HEK293 (cell line): ENCODE measurements around the gene TNFRSF4.

Source experiments
- CTCF ChIA-PET: fragments of 350-600 bp; formaldehyde crosslinking; extraction: SDS; loops from one replicate; lab custom pipeline; 2021; ENCODE audit warnings: antibody characterized with exemption; lab: Yijun Ruan, JAX
- POLR2A ChIA-PET: fragments of 300-600 bp; formaldehyde crosslinking; extraction: SDS; loops from one replicate; lab custom pipeline; 2020; ENCODE audit warnings: antibody characterized with exemption, inconsistent platforms; lab: Yijun Ruan, JAX
- H3K27ac ChIP-seq: fragments of 200-500 bp; sonication (Bioruptor generic); 2 replicates; pipeline ENCODE4 v1.5.1; 2014; ENCODE audit warnings: low read depth, low read length, control low read depth, inconsistent platforms; ENCODE audit errors: extremely low read depth
- H3K36me3 ChIP-seq, 2 experiments: fragments of 200-500 bp in 1 of 2; sonication (Bioruptor generic) in 1 of 2; 1 replicate in 1 of 2; 2 replicates in 1 of 2; pipeline ENCODE4 v1.5.1; 2014 to 2017; ENCODE audit warnings: inconsistent platforms in 2 of 2, low read length in 2 of 2; ENCODE audit not compliant: control insufficient read depth in 2 of 2, insufficient read depth in 1 of 2
- H3K4me1 ChIP-seq: fragments of 200-500 bp; sonication (Bioruptor generic); 2 replicates; pipeline ENCODE4 v1.5.1; 2014; ENCODE audit warnings: mild to moderate bottlenecking, low read length, inconsistent platforms; ENCODE audit not compliant: control insufficient read depth, insufficient read depth
- H3K4me3 ChIP-seq: 2 replicates; pipeline ENCODE4 v1.5.1; 2011; ENCODE audit warnings: low read depth, mild to moderate bottlenecking, control low read depth, low read length, moderate library complexity
- H3K9me3 ChIP-seq: fragments of 200-500 bp; sonication (Bioruptor generic); 2 replicates; pipeline ENCODE4 v1.5.1; 2014; ENCODE audit warnings: low read depth, low read length, inconsistent platforms; ENCODE audit not compliant: control insufficient read depth, insufficient read depth
- EGR2 ChIP-seq: fragments of 450-650 bp; formaldehyde crosslinking; IDR thresholded peaks from 2 replicates; pipeline ENCODE4 v1.5.1; 2016; ENCODE audit warnings: low read depth, missing biosample characterization, missing genetic modification characterization
- GLIS1 ChIP-seq: fragments of 450-650 bp; formaldehyde crosslinking; IDR thresholded peaks from 2 replicates; pipeline ENCODE4 v1.5.1; 2016; ENCODE audit warnings: missing biosample characterization, missing genetic modification characterization
- MEIS1 ChIP-seq: sonication (generic); formaldehyde crosslinking; IDR thresholded peaks from 2 replicates; pipeline ENCODE4 v1.8.1; 2022; ENCODE audit warnings: missing genetic modification reagents, mild to moderate bottlenecking, borderline replicate concordance
- SCRT2 ChIP-seq: fragments of 450-650 bp; formaldehyde crosslinking; IDR thresholded peaks from 2 replicates; pipeline ENCODE4 v1.5.1; 2016; ENCODE audit warnings: missing biosample characterization, missing genetic modification characterization
- ZBTB21 ChIP-seq: fragments of 450-650 bp; formaldehyde crosslinking; IDR thresholded peaks from 2 replicates; pipeline ENCODE4 v1.5.1; 2017; ENCODE audit warnings: missing biosample characterization, missing genetic modification characterization
- ZFHX2 ChIP-seq: fragments of 450-650 bp; formaldehyde crosslinking; conservative IDR thresholded peaks from 2 replicates; pipeline ENCODE4 v1.5.1; 2016; ENCODE audit warnings: missing biosample characterization, missing genetic modification characterization
- ZFP37 ChIP-seq: fragments of 450-650 bp; formaldehyde crosslinking; IDR thresholded peaks from 2 replicates; pipeline ENCODE4 v1.5.1; 2016; ENCODE audit warnings: missing biosample characterization, missing genetic modification characterization
- ZFP69B ChIP-seq: fragments of 450-650 bp; formaldehyde crosslinking; IDR thresholded peaks from 2 replicates; pipeline ENCODE4 v1.5.1; 2016; ENCODE audit warnings: missing biosample characterization, missing genetic modification characterization
- ZIC2 ChIP-seq: fragments of 450-650 bp; formaldehyde crosslinking; IDR thresholded peaks from 2 replicates; pipeline ENCODE4 v1.5.1; 2016; ENCODE audit warnings: missing biosample characterization, missing genetic modification characterization
- ZNF10 ChIP-seq: fragments of 450-650 bp; formaldehyde crosslinking; IDR thresholded peaks from 2 replicates; pipeline ENCODE4 v1.5.1; 2017; ENCODE audit warnings: missing biosample characterization, missing genetic modification characterization
- ZNF121 ChIP-seq: fragments of 450-650 bp; formaldehyde crosslinking; IDR thresholded peaks from 2 replicates; pipeline ENCODE4 v1.5.1; 2016; ENCODE audit warnings: missing biosample characterization, missing genetic modification characterization
- ZNF132 ChIP-seq: fragments of 450-650 bp; formaldehyde crosslinking; IDR thresholded peaks from 2 replicates; pipeline ENCODE4 v1.5.1; 2017; ENCODE audit warnings: missing biosample characterization, missing genetic modification characterization, borderline replicate concordance
- ZNF140 ChIP-seq: fragments of 450-650 bp; formaldehyde crosslinking; IDR thresholded peaks from 2 replicates; pipeline ENCODE4 v1.5.1; 2016; ENCODE audit warnings: missing biosample characterization, missing genetic modification characterization
- ZNF148 ChIP-seq: fragments of 450-650 bp; formaldehyde crosslinking; IDR thresholded peaks from 2 replicates; pipeline ENCODE4 v1.5.0; 2017; ENCODE audit warnings: missing biosample characterization, missing genetic modification characterization, borderline replicate concordance
- ZNF174 ChIP-seq: fragments of 450-650 bp; formaldehyde crosslinking; IDR thresholded peaks from 2 replicates; pipeline ENCODE4 v1.5.0; 2017; ENCODE audit warnings: missing biosample characterization, mild to moderate bottlenecking, missing genetic modification characterization
- ZNF184 ChIP-seq: fragments of 450-650 bp; IDR thresholded peaks from 2 replicates; pipeline ENCODE4 v1.5.1; 2018; ENCODE audit warnings: missing biosample characterization, mild to moderate bottlenecking, missing genetic modification characterization
- ZNF280C ChIP-seq: fragments of 450-650 bp; formaldehyde crosslinking; IDR thresholded peaks from 2 replicates; pipeline ENCODE4 v1.5.1; 2016; ENCODE audit warnings: missing biosample characterization, missing genetic modification characterization
- ZNF391 ChIP-seq: fragments of 450-650 bp; formaldehyde crosslinking; IDR thresholded peaks from 2 replicates; pipeline ENCODE4 v1.5.1; 2016; ENCODE audit warnings: low read depth, missing biosample characterization, missing genetic modification characterization, borderline replicate concordance
- ZNF398 ChIP-seq: fragments of 450-650 bp; formaldehyde crosslinking; IDR thresholded peaks from 2 replicates; pipeline ENCODE4 v1.5.1; 2017; ENCODE audit warnings: missing biosample characterization, missing genetic modification characterization
- ZNF501 ChIP-seq: fragments of 450-650 bp; formaldehyde crosslinking; IDR thresholded peaks from 2 replicates; pipeline ENCODE4 v1.5.1; 2016; ENCODE audit warnings: missing biosample characterization, missing genetic modification characterization
- ZNF555 ChIP-seq: fragments of 450-650 bp; formaldehyde crosslinking; conservative IDR thresholded peaks from 2 replicates; pipeline ENCODE4 v1.5.1; 2017; ENCODE audit warnings: missing biosample characterization, mild to moderate bottlenecking, missing genetic modification characterization, inconsistent platforms
- ZNF571 ChIP-seq: fragments of 450-650 bp; formaldehyde crosslinking; IDR thresholded peaks from 2 replicates; pipeline ENCODE4 v1.5.0; 2017; ENCODE audit warnings: missing biosample characterization, missing genetic modification characterization
- ZNF621 ChIP-seq: fragments of 450-650 bp; formaldehyde crosslinking; IDR thresholded peaks from 2 replicates; pipeline ENCODE4 v1.5.1; 2017; ENCODE audit warnings: missing biosample characterization, missing genetic modification characterization
- ZNF626 ChIP-seq: fragments of 450-650 bp; sonication (Bioruptor Pico); formaldehyde crosslinking; IDR thresholded peaks from 2 replicates; pipeline ENCODE4 v1.5.1; 2018; ENCODE audit warnings: missing biosample characterization, missing genetic modification characterization, inconsistent platforms
- ZNF677 ChIP-seq: fragments of 450-650 bp; IDR thresholded peaks from 2 replicates; pipeline ENCODE4 v1.5.0; 2018; ENCODE audit warnings: missing biosample characterization, mild to moderate bottlenecking, missing genetic modification characterization, moderate library complexity
- ZNF692 ChIP-seq: fragments of 450-650 bp; formaldehyde crosslinking; IDR thresholded peaks from 2 replicates; pipeline ENCODE4 v1.5.1; 2016; ENCODE audit warnings: missing biosample characterization, missing genetic modification characterization
- ZNF843 ChIP-seq: fragments of 450-650 bp; formaldehyde crosslinking; IDR thresholded peaks from 2 replicates; pipeline ENCODE4 v1.5.1; 2016; ENCODE audit warnings: missing biosample characterization, missing genetic modification characterization
- ZSCAN4 ChIP-seq: fragments of 450-650 bp; formaldehyde crosslinking; IDR thresholded peaks from 2 replicates; pipeline ENCODE4 v1.5.1; 2017; ENCODE audit warnings: missing biosample characterization, missing genetic modification characterization

Gene TNFRSF4

GRCh38 chr1:1208713-1209433 is 5.1 kb downstream of the TNFRSF4 start:
- ChIA-PET CTCF (no interaction called here), POLR2A (interaction anchor here (1.9 kb wide), 1 partner anchor 22 kb away, joined by 5 read pairs; no protein-coding TSS in a partner anchor)

GRCh38 chr1:1207571-1207892 is 6.4 kb downstream of the TNFRSF4 start:
- H3K9me3 ChIP-seq: no peaks in the 10 kb centered on the region
- no peaks in the 10 kb centered on the region for H3K36me3 ChIP-seq
- ChIA-PET CTCF (interaction anchor here (0.5 kb wide), 1 partner anchor 86 kb away, joined by 3 read pairs; no protein-coding TSS in a partner anchor), POLR2A (interaction anchor here (1.9 kb wide), 1 partner anchor 23 kb away, joined by 5 read pairs; no protein-coding TSS in a partner anchor)
- no peak overlapping the region for H3K4me3 ChIP-seq
- peaks cover 3% of the 10 kb centered on the region; the same call in 1 of the 2 replicates for H3K4me1 ChIP-seq
- H3K27ac ChIP-seq: no peak overlapping the region
- TF ChIP-seq ZSCAN4 (tag by site-specific recombination) (no peak), ZNF184 (tag by site-specific recombination) (no peak), ZNF626 (tag by site-specific recombination) (no peak), ZNF571 (no peak), ZNF621 (tag by site-specific recombination) (no peak), MEIS1 (CRISPR knock-in tag) (no peak), ZNF843 (tag by site-specific recombination) (no peak), ZNF132 (tag by site-specific recombination) (no peak), ZNF148 (tag by site-specific recombination) (no peak), ZNF677 (tag by site-specific recombination) (no peak), ZNF391 (no peak), ZNF501 (no peak), ZNF280C (tag by site-specific recombination) (no peak), ZBTB21 (tag by site-specific recombination) (no peak), ZNF121 (tag by site-specific recombination) (no peak)

More at GRCh38 chr1:1208713-1209433, 5.1 kb downstream of the TNFRSF4 start:
- Histone ChIP-seq H3K4me1 (peaks cover 3% of the 10 kb centered on the region; the same call in 1 of the 2 replicates), H3K4me3 (no peak overlapping the region), H3K27ac (no peak overlapping the region), H3K9me3 (no peaks in the 10 kb centered on the region), H3K36me3 (no peaks in the 10 kb centered on the region)
- TF ChIP-seq SCRT2 (tag by site-specific recombination) (0 out of 2 replicates have a peak, but pooled peaks have one; percentile 22), ZFP37 (tag by site-specific recombination) (no peak), ZNF10 (tag by site-specific recombination) (0 out of 2 replicates have a peak, but pooled peaks have one; percentile 25), ZNF692 (peak; percentile 28; the same call in 1 of the 2 replicates), ZFHX2 (tag by site-specific recombination) (peak; percentile 78), ZNF140 (tag by site-specific recombination) (no peak), GLIS1 (tag by site-specific recombination) (peak; percentile 6; the same call in 1 of the 2 replicates), ZNF174 (tag by site-specific recombination) (no peak), ZIC2 (tag by site-specific recombination) (peak; percentile 83), ZFP69B (peak; percentile 56; the same call in 1 of the 2 replicates), ZNF398 (tag by site-specific recombination) (0 out of 2 replicates have a peak, but pooled peaks have one; percentile 18), ZNF555 (no peak), ZNF571 (no peak), EGR2 (tag by site-specific recombination) (peak; percentile 75)
